ENCODE measurements around the gene CCM2L.

The CCM2L gene

GRCh38 chr20:32045999-32046398 lies 35.8 kb downstream of the CCM2L start:
- DNase-seq (ENCODE audit: low read depth) = no peak
- H3K4me3 ChIP-seq (replicated peaks; ENCODE audit: low read depth, low read length) = no peak overlapping the region
- no peak for TF ChIP-seq CTCF (IDR thresholded peaks at IDR 0.05; ENCODE audit: low read length, missing control alignments)

- no peak for TF ChIP-seq CTCF (IDR thresholded peaks at IDR 0.05; ENCODE audit: low read length, missing control alignments)
- H3K4me3 ChIP-seq (replicated peaks; ENCODE audit: low read depth, low read length) = no peak overlapping the region
- DNase-seq (ENCODE audit: low read depth) = no peak
Measured at GRCh38 chr20:32050324-32050841, 40.1 kb downstream of the CCM2L start.

- no peak overlapping the region for H3K4me3 ChIP-seq (replicated peaks; ENCODE audit: low read depth, low read length)
- no peak for DNase-seq (ENCODE audit: low read depth)
- TF ChIP-seq CTCF (IDR thresholded peaks at IDR 0.05; ENCODE audit: low read length, missing control alignments) = no peak
Measured at GRCh38 chr20:32050851-32051556, 40.8 kb downstream of the CCM2L start.

GRCh38 chr20:32051720-32052089 lies 41.5 kb downstream of the CCM2L start:
- no peak for TF ChIP-seq CTCF (IDR thresholded peaks at IDR 0.05; ENCODE audit: low read length, missing control alignments)
- DNase-seq (ENCODE audit: low read depth) = no peak
- no peak overlapping the region for H3K4me3 ChIP-seq (replicated peaks; ENCODE audit: low read depth, low read length)

- DNase-seq (ENCODE audit: low read depth) = no peak
- TF ChIP-seq CTCF (IDR thresholded peaks at IDR 0.05; ENCODE audit: low read length, missing control alignments) = no peak
- no peak within 1 kb of the TSS for H3K4me3 ChIP-seq (replicated peaks; ENCODE audit: low read depth, low read length)
Measured at GRCh38 chr20:32052090-32052777, 42.0 kb downstream of the CCM2L start, which contains the start of gene HCK. Gene HCK (plus strand): TSS chr20:32052242.

- no peak overlapping the region for H3K4me3 ChIP-seq (replicated peaks; ENCODE audit: low read depth, low read length)
- no peak for TF ChIP-seq CTCF (IDR thresholded peaks at IDR 0.05; ENCODE audit: low read length, missing control alignments)
- DNase-seq (ENCODE audit: low read depth) = no peak
Measured at GRCh38 chr20:32052778-32053362, 42.6 kb downstream of the CCM2L start.
